Neural crest cell (in vitro differentiated cells): ENCODE results near the gene IL6ST. TPM values are rescaled to one million over a fixed set of nuclear protein-coding genes. Genes with fewer than 3 reads are reported as not detected.
"Not testable (repeated sequence)": the region's sequence is repeated elsewhere in the genome, so short reads cannot be mapped to it uniquely, and the experiment has no call there.

ENCODE experiments used
- DNase-seq: peaks from one replicate; pipeline ENCODE4 v3.0.0; 2021; ENCODE audit warnings: low read depth, mixed read lengths, low spot score
- H3K27ac Mint-ChIP-seq: one replicate; pipeline ENCODE4 v1.8.0; 2021; ENCODE audit warnings: mild to moderate bottlenecking, mixed read lengths; ENCODE audit not compliant: unreplicated experiment
- H3K27me3 Mint-ChIP-seq: 2 replicates; pipeline ENCODE4 v1.8.0; 2021; ENCODE audit warnings: low read depth, mild to moderate bottlenecking, mixed read lengths
- H3K36me3 Mint-ChIP-seq: 2 replicates; pipeline ENCODE4 v1.8.0; 2021; ENCODE audit warnings: low read depth, mild to moderate bottlenecking, mixed read lengths
- H3K4me1 Mint-ChIP-seq: 2 replicates; pipeline ENCODE4 v1.8.0; 2021; ENCODE audit warnings: mixed read lengths
- H3K4me3 Mint-ChIP-seq: one replicate; pipeline ENCODE4 v1.8.0; 2021; ENCODE audit warnings: mild to moderate bottlenecking, mixed read lengths
- H3K9me3 Mint-ChIP-seq: 2 replicates; pipeline ENCODE4 v1.8.0; 2021; ENCODE audit warnings: mixed read lengths
- total RNA-seq: library from RNA; stranded (reverse); gene quantifications from 2 replicates; pipeline ENCODE4 v1.2.1, GENCODE V29; 2021
- TF ChIP-seq, protein P1 (sequence below): fragments of 200-600 bp; sonication (generic); conservative IDR thresholded peaks from 2 replicates; pipeline ENCODE4 v1.5.0; 2021; ENCODE audit warnings: antibody characterized with exemption, mild to moderate bottlenecking

Gene IL6ST
- total RNA-seq, 1 donor from 2014 or later, result 39.6 TPM

GRCh38 chr5:56002303-56002702, 7.5 kb upstream of the IL6ST start:
- Mint-ChIP-seq H3K4me1 (no peaks in the 10 kb centered on the region), H3K36me3 (no peaks in the 10 kb centered on the region), H3K9me3 (peaks cover 4% of the 10 kb centered on the region), H3K4me3 (no peak overlapping the region), H3K27ac (no peak overlapping the region), H3K27me3 (no peaks in the 10 kb centered on the region)
- TF ChIP-seq, protein P1, sequence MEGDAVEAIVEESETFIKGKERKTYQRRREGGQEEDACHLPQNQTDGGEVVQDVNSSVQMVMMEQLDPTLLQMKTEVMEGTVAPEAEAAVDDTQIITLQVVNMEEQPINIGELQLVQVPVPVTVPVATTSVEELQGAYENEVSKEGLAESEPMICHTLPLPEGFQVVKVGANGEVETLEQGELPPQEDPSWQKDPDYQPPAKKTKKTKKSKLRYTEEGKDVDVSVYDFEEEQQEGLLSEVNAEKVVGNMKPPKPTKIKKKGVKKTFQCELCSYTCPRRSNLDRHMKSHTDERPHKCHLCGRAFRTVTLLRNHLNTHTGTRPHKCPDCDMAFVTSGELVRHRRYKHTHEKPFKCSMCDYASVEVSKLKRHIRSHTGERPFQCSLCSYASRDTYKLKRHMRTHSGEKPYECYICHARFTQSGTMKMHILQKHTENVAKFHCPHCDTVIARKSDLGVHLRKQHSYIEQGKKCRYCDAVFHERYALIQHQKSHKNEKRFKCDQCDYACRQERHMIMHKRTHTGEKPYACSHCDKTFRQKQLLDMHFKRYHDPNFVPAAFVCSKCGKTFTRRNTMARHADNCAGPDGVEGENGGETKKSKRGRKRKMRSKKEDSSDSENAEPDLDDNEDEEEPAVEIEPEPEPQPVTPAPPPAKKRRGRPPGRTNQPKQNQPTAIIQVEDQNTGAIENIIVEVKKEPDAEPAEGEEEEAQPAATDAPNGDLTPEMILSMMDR, result no peak
- no peak for DNase-seq

- not testable (repeated sequence) for H3K9me3 Mint-ChIP-seq, H3K4me3 Mint-ChIP-seq, H3K27ac Mint-ChIP-seq, H3K27me3 Mint-ChIP-seq, H3K36me3 Mint-ChIP-seq, DNase-seq, H3K4me1 Mint-ChIP-seq
Observed at GRCh38 chr5:56000221-56000620, 5.5 kb upstream of the IL6ST start.

DNA sequence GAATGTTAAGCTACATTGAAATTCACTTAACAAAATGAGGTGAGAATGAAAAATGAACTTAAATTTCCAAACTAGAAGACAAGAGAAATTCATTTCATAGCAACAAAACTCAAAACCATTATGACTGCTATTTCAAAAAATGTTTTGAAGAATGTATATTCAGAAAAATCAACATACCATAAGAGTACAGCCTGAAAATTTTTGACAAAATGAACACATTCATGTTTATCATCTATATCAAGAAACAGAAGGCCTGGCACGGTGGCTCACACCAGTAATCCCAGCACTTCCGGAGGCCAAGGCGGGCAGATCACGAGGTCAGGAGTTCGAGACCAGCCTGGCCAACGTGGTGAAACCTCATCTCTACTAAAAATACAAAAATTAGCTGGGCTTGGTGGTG, 4.2 kb upstream of the IL6ST start:
- Mint-ChIP-seq H3K27ac (no peak overlapping the region), H3K4me1 (peaks cover 7% of the 10 kb centered on the region), H3K9me3 (peaks cover 4% of the 10 kb centered on the region), H3K27me3 (no peaks in the 10 kb centered on the region), H3K4me3 (no peak overlapping the region), H3K36me3 (no peaks in the 10 kb centered on the region)
- TF ChIP-seq, protein P1, result no peak
- no peak for DNase-seq

DNA sequence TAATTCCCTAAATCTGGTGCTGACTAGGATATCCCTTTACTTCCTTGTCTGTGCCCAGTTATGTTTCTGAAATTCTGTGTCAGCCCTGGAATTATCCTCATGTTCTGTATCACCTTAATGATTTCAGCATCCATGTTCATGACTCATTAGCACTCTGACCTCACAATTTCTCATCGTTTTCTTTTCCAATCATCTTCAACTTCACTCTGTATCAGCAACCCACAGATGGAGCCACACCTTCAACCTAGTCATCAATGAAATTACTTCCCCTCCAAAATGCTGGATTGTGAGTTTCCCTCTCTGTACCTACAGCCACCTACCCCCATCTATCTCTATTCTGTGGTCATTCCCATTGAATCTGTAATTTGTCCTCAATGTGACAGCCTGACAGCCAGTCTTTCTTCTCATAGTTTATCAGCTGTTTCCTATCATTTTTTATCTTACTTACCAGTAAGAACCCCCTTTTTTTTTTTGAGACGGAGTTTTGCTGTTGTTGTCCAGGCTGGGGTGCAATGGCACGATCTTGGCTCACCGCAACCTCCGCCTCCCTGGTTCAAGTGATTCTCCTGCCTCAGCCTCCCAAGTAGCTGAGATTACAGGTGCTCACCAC, 3.1 kb upstream of the IL6ST start:
- peaks cover 4% of the 10 kb centered on the region for H3K9me3 Mint-ChIP-seq
- no peaks in the 10 kb centered on the region for H3K27me3 Mint-ChIP-seq
- peaks cover 16% of the 10 kb centered on the region for H3K4me1 Mint-ChIP-seq
- no peak overlapping the region for H3K27ac Mint-ChIP-seq
- H3K4me3 Mint-ChIP-seq, result peak overlapping the region; percentile 9
- DNase-seq, result no peak
- no peaks in the 10 kb centered on the region for H3K36me3 Mint-ChIP-seq
- TF ChIP-seq, protein P1, result no peak

DNA sequence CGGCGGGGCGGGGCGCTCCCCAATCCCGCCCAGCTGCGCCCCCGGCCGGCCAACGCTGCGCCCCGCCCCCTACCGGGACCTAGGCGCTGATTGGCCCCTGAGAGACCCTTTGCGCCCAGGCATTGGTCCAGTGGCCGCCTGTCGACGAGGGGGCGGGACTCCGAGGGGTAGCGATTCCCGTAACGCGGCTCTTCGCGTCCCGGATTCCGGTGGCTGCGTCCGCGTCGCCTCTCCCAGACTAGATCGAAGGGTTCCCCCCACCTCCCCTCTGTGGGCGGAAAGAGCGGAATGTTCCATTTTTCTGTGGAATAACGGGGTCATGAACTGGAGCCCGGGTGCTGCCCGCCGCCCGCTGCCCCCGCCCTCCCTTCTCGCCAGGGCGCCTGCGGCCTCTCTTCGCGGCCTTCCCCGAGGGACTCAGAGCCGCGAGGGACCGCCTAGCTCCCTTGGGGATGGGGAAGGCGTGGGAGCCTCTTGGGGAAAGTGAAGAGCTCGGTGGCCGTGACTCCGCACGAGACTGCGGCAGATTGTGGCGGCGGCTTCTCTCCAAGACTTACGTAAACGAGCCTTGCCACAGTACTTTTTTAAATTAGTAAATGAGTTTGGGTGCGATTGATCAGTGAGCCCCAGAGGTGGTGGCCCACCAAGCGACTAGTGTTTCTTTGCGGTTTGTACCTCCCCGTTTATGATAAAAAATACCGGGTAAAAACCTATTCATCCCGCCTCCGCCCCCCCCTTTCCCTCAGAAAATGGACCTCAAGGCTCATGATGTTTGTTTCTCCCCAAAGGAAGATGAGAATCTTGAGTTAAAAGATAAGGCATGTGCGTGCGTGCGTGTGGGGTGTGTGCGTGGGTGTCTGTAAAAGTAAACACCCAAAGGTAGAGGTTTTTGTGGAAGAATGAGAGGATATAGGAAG, 493 bp upstream of the IL6ST start:
- TF ChIP-seq, protein P1, result no peak
- peaks cover 4% of the 10 kb centered on the region for H3K36me3 Mint-ChIP-seq
- H3K27me3 Mint-ChIP-seq, result no peaks in the 10 kb centered on the region
- H3K9me3 Mint-ChIP-seq, result peaks cover 3% of the 10 kb centered on the region
- peak; percentile 94 for DNase-seq
- peak overlapping the region; percentile 91 for H3K4me3 Mint-ChIP-seq
- H3K4me1 Mint-ChIP-seq, result peaks cover 28% of the 10 kb centered on the region
- H3K27ac Mint-ChIP-seq, result peak overlapping the region; percentile 84
